H1 (cell line): ENCODE data around the gene LAG3. TPM values are rescaled to one million over a fixed set of nuclear protein-coding genes. Genes with fewer than 3 reads are reported as not detected.

Experiments
- CTCF ChIA-PET: fragments of 300-600 bp; sonication (Branson Sonifier 250); formaldehyde crosslinking; loops from one replicate; lab custom pipeline; 2021; ENCODE audit not compliant: partially characterized antibody; lab: Charles Lee
- POLR2A ChIA-PET: fragments of 300-600 bp; sonication (Branson Sonifier 250); formaldehyde crosslinking; loops from one replicate; lab custom pipeline; 2021; ENCODE audit warnings: inconsistent platforms; ENCODE audit not compliant: partially characterized antibody; lab: Charles Lee
- DNase-seq, 2 experiments: peaks; one replicate each; pipeline versions ENCODE4 v3.0.0 to v3.0.0-alpha.2; 2010 to 2022; ENCODE audit warnings: low spot score in 2 of 2, low read depth in 1 of 2, mixed read lengths in 1 of 2
- FAIRE-seq: peaks from 2 replicates; lab custom pipeline; 2011; peaks lifted over from hg19 to GRCh38; lab: Jason Lieb, UNC
- H2AFZ ChIP-seq: 2 replicates; pipeline ENCODE4 v1.8.1; 2012; ENCODE audit warnings: low read length, inconsistent platforms
- H2AK5ac ChIP-seq: 2 replicates; pipeline ENCODE4 v1.6.1; 2013; ENCODE audit warnings: low read depth, low read length
- H2BK120ac ChIP-seq: replicated peaks from 2 replicates; pipeline ENCODE3; 2013; ENCODE audit warnings: low read depth, low read length, inconsistent platforms
- H2BK12ac ChIP-seq: 2 replicates; pipeline ENCODE4 v1.6.1; 2013; ENCODE audit warnings: low read depth, low read length
- H2BK15ac ChIP-seq: 2 replicates; pipeline ENCODE4 v1.6.1; 2013; ENCODE audit warnings: low read length
- H2BK20ac ChIP-seq: 2 replicates; pipeline ENCODE4 v1.6.1; 2013; ENCODE audit warnings: low read length
- H2BK5ac ChIP-seq: 2 replicates; pipeline ENCODE4 v1.6.1; 2013; ENCODE audit warnings: low read depth, low read length
- H3K14ac ChIP-seq: 2 replicates; pipeline ENCODE4 v1.6.1; 2013; ENCODE audit warnings: inconsistent platforms; ENCODE audit not compliant: insufficient read length
- H3K18ac ChIP-seq: 2 replicates; pipeline ENCODE4 v1.6.1; 2013; ENCODE audit warnings: low read length; ENCODE audit errors: extremely low read depth
- H3K23ac ChIP-seq: 2 replicates; pipeline ENCODE4 v1.6.1; 2013; ENCODE audit warnings: inconsistent platforms; ENCODE audit not compliant: insufficient read length
- H3K23me2 ChIP-seq: 2 replicates; pipeline ENCODE4 v1.6.1; 2013; ENCODE audit warnings: low read depth, low read length
- H3K27ac ChIP-seq: 2 replicates; pipeline ENCODE4 v1.6.1; 2011; ENCODE audit warnings: low read depth, low read length, inconsistent platforms
- H3K27me3 ChIP-seq, 4 experiments: replicated peaks in 1 of 4; 1 replicate in 1 of 4; 2 replicates in 3 of 4; pipeline versions ENCODE4 v1.6.1 to v1.8.1; 2011 to 2013; ENCODE audit warnings: low read length in 3 of 4, mild to moderate bottlenecking in 3 of 4, inconsistent platforms in 2 of 4, mixed read lengths in 2 of 4, moderate library complexity in 1 of 4; ENCODE audit not compliant: control insufficient read depth in 3 of 4, insufficient read depth in 3 of 4; ENCODE audit errors: extremely low read depth in 1 of 4
- H3K36me3 ChIP-seq, 4 experiments: 2 replicates each; pipeline versions ENCODE4 v1.6.1 to v1.8.1; 2011 to 2013; ENCODE audit warnings: mild to moderate bottlenecking in 4 of 4, low read length in 3 of 4, moderate library complexity in 2 of 4, control low read depth in 1 of 4, inconsistent platforms in 1 of 4; ENCODE audit not compliant: insufficient read depth in 4 of 4, control insufficient read depth in 2 of 4
- H3K4ac ChIP-seq: replicated peaks from 2 replicates; pipeline ENCODE3; 2013; ENCODE audit warnings: low read length, low read depth, mixed read lengths, inconsistent platforms; ENCODE audit not compliant: insufficient read length
- H3K4me1 ChIP-seq, 4 experiments: replicated peaks in 1 of 4; 1 replicate in 1 of 4; 2 replicates in 3 of 4; pipeline versions ENCODE4 v1.6.1 to v1.8.1; 2011 to 2013; ENCODE audit warnings: low read length in 3 of 4, inconsistent platforms in 2 of 4, mixed read lengths in 1 of 4; ENCODE audit not compliant: insufficient read depth in 4 of 4, control insufficient read depth in 3 of 4
- H3K4me2 ChIP-seq, 2 experiments: 2 replicates each; pipeline versions ENCODE4 v1.6.1 to v1.8.1; 2011 to 2013; ENCODE audit warnings: low read depth in 2 of 2, low read length in 2 of 2, control low read depth in 1 of 2, inconsistent platforms in 1 of 2, mild to moderate bottlenecking in 1 of 2; ENCODE audit not compliant: insufficient read depth in 1 of 2
- H3K4me3 ChIP-seq, 4 experiments: fragments of 200-600, 300-600 bp in 1 of 4; sonication (generic), shearing (Covaris generic), sonication (Bioruptor Twin) in 1 of 4; 2 replicates each; pipeline versions ENCODE4 v1.5.1 to v1.8.1; 2011 to 2016; ENCODE audit warnings: low read length in 4 of 4, low read depth in 3 of 4, control low read depth in 2 of 4, inconsistent platforms in 2 of 4, mild to moderate bottlenecking in 2 of 4, mixed read lengths in 1 of 4, moderate library complexity in 1 of 4; ENCODE audit not compliant: insufficient read depth in 2 of 4; ENCODE audit errors: extremely low read depth in 1 of 4
- H3K56ac ChIP-seq: replicated peaks from 2 replicates; pipeline ENCODE3; 2013; ENCODE audit warnings: low read depth, mild to moderate bottlenecking, mixed read lengths, low read length, inconsistent platforms; ENCODE audit not compliant: insufficient read length
- H3K79me1 ChIP-seq: 2 replicates; pipeline ENCODE4 v1.6.1; 2013; ENCODE audit warnings: low read depth, low read length, control low read depth
- H3K79me2 ChIP-seq, 2 experiments: 2 replicates each; pipeline versions ENCODE4 v1.6.1 to v1.8.1; 2012 to 2013; ENCODE audit warnings: low read length in 2 of 2, mild to moderate bottlenecking in 2 of 2, inconsistent platforms in 1 of 2; ENCODE audit not compliant: insufficient read depth in 2 of 2, control insufficient read depth in 1 of 2
- H3K9ac ChIP-seq, 4 experiments: replicated peaks in 1 of 4; 1 replicate in 1 of 4; 2 replicates in 3 of 4; pipeline versions ENCODE4 v1.6.1 to v1.8.1; 2011 to 2013; ENCODE audit warnings: low read depth in 3 of 4, low read length in 3 of 4, control low read depth in 2 of 4, mild to moderate bottlenecking in 2 of 4, moderate library complexity in 2 of 4, inconsistent platforms in 1 of 4; ENCODE audit errors: extremely low read depth in 1 of 4
- H3K9me3 ChIP-seq, 2 experiments: 2 replicates each; pipeline versions ENCODE4 v1.6.1 to v1.8.1; 2012 to 2013; ENCODE audit warnings: mild to moderate bottlenecking in 2 of 2, moderate library complexity in 2 of 2, control low read depth in 1 of 2, inconsistent platforms in 1 of 2, low read depth in 1 of 2, low read length in 1 of 2, mixed read lengths in 1 of 2; ENCODE audit not compliant: insufficient read depth in 2 of 2
- H4K20me1 ChIP-seq, 2 experiments: replicated peaks in 1 of 2; 2 replicates each; pipeline versions ENCODE3 to v1.8.1; 2011 to 2013; ENCODE audit warnings: inconsistent platforms in 2 of 2, low read length in 2 of 2, mild to moderate bottlenecking in 1 of 2; ENCODE audit not compliant: insufficient read depth in 2 of 2, control insufficient read depth in 1 of 2
- H4K5ac ChIP-seq: 2 replicates; pipeline ENCODE4 v1.6.1; 2013; ENCODE audit warnings: low read length, low read depth, mixed read lengths, inconsistent platforms; ENCODE audit not compliant: insufficient read length
- H4K8ac ChIP-seq: 2 replicates; pipeline ENCODE4 v1.8.0; 2013; ENCODE audit warnings: mild to moderate bottlenecking, moderate library complexity, low read length, inconsistent platforms; ENCODE audit not compliant: insufficient read depth; ENCODE audit errors: extremely low read depth
- H4K91ac ChIP-seq: replicated peaks from 2 replicates; pipeline ENCODE3; 2013; ENCODE audit warnings: low read length, mixed read lengths, inconsistent platforms; ENCODE audit not compliant: insufficient read length
- BACH1 ChIP-seq: IDR thresholded peaks from 2 replicates; pipeline ENCODE4 v1.6.1; 2012; ENCODE audit warnings: low read length, improper control_type of control experiment
- CEBPB ChIP-seq: IDR thresholded peaks from 2 replicates; pipeline ENCODE4 v1.6.1; 2012; ENCODE audit warnings: low read depth, low read length
- HDAC2 ChIP-seq, 2 experiments: fragments of 300-600 bp in 1 of 2; sonication (generic) in 1 of 2; IDR thresholded peaks; 2 replicates each; pipeline ENCODE4 v1.6.1; 2011 to 2012; ENCODE audit warnings: low read depth in 2 of 2, low read length in 2 of 2, mild to moderate bottlenecking in 2 of 2, moderate library complexity in 2 of 2, borderline replicate concordance in 1 of 2, inconsistent platforms in 1 of 2
- KDM1A ChIP-seq: fragments of 200-600, 300-600 bp; sonication (generic); IDR thresholded peaks from 2 replicates; pipeline ENCODE4 v1.7.1; 2016; ENCODE audit warnings: mild to moderate bottlenecking, low read length, borderline replicate concordance
- MAFK ChIP-seq: IDR thresholded peaks from 2 replicates; pipeline ENCODE4 v1.6.1; 2012; ENCODE audit warnings: low read depth, mild to moderate bottlenecking, improper control_type of control experiment, low read length
- NANOG ChIP-seq: IDR thresholded peaks from 2 replicates; pipeline ENCODE4 v1.6.1; 2011; ENCODE audit warnings: low read length, low read depth, mild to moderate bottlenecking, inconsistent platforms; ENCODE audit not compliant: insufficient read depth, poor library complexity, severe bottlenecking
- NRF1 ChIP-seq: IDR thresholded peaks from 2 replicates; pipeline ENCODE4 v1.6.1; 2011; ENCODE audit warnings: mild to moderate bottlenecking, low read depth, low read length, improper control_type of control experiment
- PHF8 ChIP-seq: fragments of 200-600 bp; sonication (generic); conservative IDR thresholded peaks from 2 replicates; pipeline ENCODE4 v1.7.1; 2012; ENCODE audit warnings: low read depth, mild to moderate bottlenecking, inconsistent platforms, low read length, moderate library complexity
- POLR2A ChIP-seq, 2 experiments: IDR thresholded peaks; 1 replicate in 1 of 2; 2 replicates in 1 of 2; pipeline ENCODE4 v1.6.1; 2011; ENCODE audit warnings: low read depth in 2 of 2, low read length in 2 of 2, mild to moderate bottlenecking in 2 of 2; ENCODE audit errors: control extremely low read depth in 1 of 2
- SP1 ChIP-seq: IDR thresholded peaks from 2 replicates; pipeline ENCODE4 v1.6.1; 2011; ENCODE audit warnings: low read depth, low read length
- TAF1 ChIP-seq: IDR thresholded peaks from 2 replicates; pipeline ENCODE4 v1.6.1; 2011; ENCODE audit warnings: mild to moderate bottlenecking, low read depth, low read length
- ZNF274 ChIP-seq: IDR thresholded peaks from 2 replicates; pipeline ENCODE4 v1.7.0; 2012; ENCODE audit warnings: low read length, borderline replicate concordance; ENCODE audit errors: extremely low read depth
- WGBS, 2 experiments: shearing (Covaris generic) in 1 of 2; methylation state at CpG; one replicate each; pipeline versions ENCODE4 v1.1.6 to v1.1.7; 2013 to 2015; ENCODE audit warnings: low lambda C conversion rate in 2 of 2, mixed read lengths in 2 of 2, inconsistent platforms in 1 of 2, low coverage in 1 of 2, missing lambda C conversion rate in 1 of 2; ENCODE audit not compliant: insufficient replicate concordance in 2 of 2, insufficient coverage in 1 of 2, insufficient read length in 1 of 2; ENCODE audit errors: extremely low coverage in 1 of 2, missing lambda C conversion rate in 1 of 2; 5-methylcytosine and 5-hydroxymethylcytosine counted together
- polyA plus RNA-seq, 7 experiments: library from polyadenylated mRNA; depleted of rRNA in 3 of 7; stranded (reverse) in 5 of 7; unstranded in 2 of 7; fragments of >200 nt in 5 of 7; fragments of 200-250 nt in 2 of 7; gene quantifications; 1 replicate in 5 of 7; 2 replicates in 1 of 7; 4 replicates in 1 of 7; pipeline versions ENCODE4 v1.2.1 to v1.2.3, GENCODE V29; 2011 to 2013; ENCODE audit warnings: missing spikeins in 2 of 7, mixed read lengths in 2 of 7
- total RNA-seq: library from RNA; stranded (reverse); fragmentation: NEBNext Ultra II Directional; extraction: Animal tissue kit (Norgen Biotek cat#: 25700); gene quantifications from 2 replicates; pipeline ENCODE4 v1.2.1, GENCODE V29; 2021
- TF ChIP-seq, protein P1 (sequence below): IDR thresholded peaks from 2 replicates; pipeline ENCODE4 v1.6.1; 2012; ENCODE audit warnings: low read length, inconsistent platforms

LAG3 gene
- total and polyA plus RNA-seq, 2 of the 8 experiments (the other 6 are each of a cell fraction or from before 2014, with no cell fraction given), result 1.1 to 3.1 TPM

DNA sequence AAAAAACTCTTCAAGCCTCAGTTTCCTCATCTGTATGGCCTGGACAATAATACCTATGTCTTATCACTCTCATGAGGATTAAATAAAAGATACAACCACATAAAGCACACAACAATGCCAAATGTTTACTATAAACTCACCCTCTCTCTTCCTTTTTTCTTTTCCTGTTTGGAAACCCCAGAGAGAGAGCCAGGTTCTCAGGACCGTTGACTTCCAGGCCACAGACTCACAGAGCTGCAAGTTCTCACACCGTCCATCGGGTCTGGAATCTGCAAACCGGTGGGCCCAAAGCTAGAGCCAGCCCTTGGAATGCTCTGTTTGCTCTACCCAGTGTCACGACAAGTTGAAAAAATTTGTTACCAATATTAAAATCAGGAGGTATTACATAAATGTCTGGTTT is 12.4 kb downstream of the LAG3 start:
- H2BK5ac ChIP-seq, result no peak overlapping the region
- H3K36me3 ChIP-seq, result no peaks in the 10 kb centered on the region
- no peak overlapping the region for H3K18ac ChIP-seq
- H3K23me2 ChIP-seq, result no peaks in the 10 kb centered on the region
- no peak overlapping the region for H4K91ac ChIP-seq
- H3K9me3 ChIP-seq, result no peaks in the 10 kb centered on the region
- no peak overlapping the region for H3K4me3 ChIP-seq
- no peaks in the 10 kb centered on the region for H4K20me1 ChIP-seq
- H2BK12ac ChIP-seq, result no peak overlapping the region
- H3K4ac ChIP-seq, result no peak overlapping the region
- no peak overlapping the region for H3K14ac ChIP-seq
- no peak overlapping the region for H3K4me2 ChIP-seq
- no peak overlapping the region for H3K27ac ChIP-seq
- ChIA-PET CTCF (interaction anchor here (0.6 to 29.6 kb wide), 9 partner anchors 8 to 164 kb away, joined by 3 to 532 read pairs (median 9); partner anchors contain the start of genes GNB3, GPR162, LAG3 and MLF2), POLR2A (interaction anchor here (0.7 to 2.0 kb wide), 4 partner anchors 13 to 45 kb away, joined by 3 to 7 read pairs (median 6); partner anchors contain the start of gene MLF2)
- peaks cover 4 to 10% (median 6%) of the 10 kb centered on the region in 4 experiments; a peak in 6 of 7 replicates for H3K4me1 ChIP-seq
- no peak overlapping the region for H4K5ac ChIP-seq
- H2BK15ac ChIP-seq, result no peak overlapping the region
- no peak overlapping the region for H3K9ac ChIP-seq
- H2AK5ac ChIP-seq, result no peak overlapping the region
- DNase-seq, result no peak
- no peaks in the 10 kb centered on the region for H3K79me1 ChIP-seq
- no peaks in the 10 kb centered on the region for H3K79me2 ChIP-seq
- FAIRE-seq, result no peak
- 95% methylated on average over 5 of the region's 5 CpGs; no CpG with 5 or more reads in 1 of the 2 experiments for WGBS, 2 experiments
- H2AFZ ChIP-seq, result no peak overlapping the region
- H3K56ac ChIP-seq, result no peak overlapping the region
- H4K8ac ChIP-seq, result no peak overlapping the region
- no peak overlapping the region for H3K23ac ChIP-seq
- H3K27me3 ChIP-seq, result no peaks in the 10 kb centered on the region
- no peak overlapping the region for H2BK120ac ChIP-seq
- no peak overlapping the region for H2BK20ac ChIP-seq
- no peak for TF ChIP-seq NRF1
- TF ChIP-seq CEBPB, result no peak
- no peak for TF ChIP-seq BACH1
- TF ChIP-seq HDAC2 (IDR thresholded peaks at IDR 0.05; ENCODE audit: borderline replicate concordance in 1 of 2, low read depth in 2 of 2, low read length in 2 of 2), result no peak
- TF ChIP-seq KDM1A, result no peak
- no peak for TF ChIP-seq PHF8
- TF ChIP-seq TAF1, result no peak
- TF ChIP-seq MAFK, result no peak
- TF ChIP-seq NANOG, result no peak
- TF ChIP-seq ZNF274, result no peak
- TF ChIP-seq, protein P1, sequence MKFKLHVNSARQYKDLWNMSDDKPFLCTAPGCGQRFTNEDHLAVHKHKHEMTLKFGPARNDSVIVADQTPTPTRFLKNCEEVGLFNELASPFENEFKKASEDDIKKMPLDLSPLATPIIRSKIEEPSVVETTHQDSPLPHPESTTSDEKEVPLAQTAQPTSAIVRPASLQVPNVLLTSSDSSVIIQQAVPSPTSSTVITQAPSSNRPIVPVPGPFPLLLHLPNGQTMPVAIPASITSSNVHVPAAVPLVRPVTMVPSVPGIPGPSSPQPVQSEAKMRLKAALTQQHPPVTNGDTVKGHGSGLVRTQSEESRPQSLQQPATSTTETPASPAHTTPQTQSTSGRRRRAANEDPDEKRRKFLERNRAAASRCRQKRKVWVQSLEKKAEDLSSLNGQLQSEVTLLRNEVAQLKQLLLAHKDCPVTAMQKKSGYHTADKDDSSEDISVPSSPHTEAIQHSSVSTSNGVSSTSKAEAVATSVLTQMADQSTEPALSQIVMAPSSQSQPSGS, result no peak
- no peak for TF ChIP-seq POLR2A (IDR thresholded peaks at IDR 0.05; ENCODE audit: control extremely low read depth in 1 of 2, low read depth in 2 of 2, low read length in 2 of 2)
- TF ChIP-seq SP1, result no peak
